Trophoblast cell (in vitro differentiated cells and primary cell): ENCODE results near the gene PFKP.

Source experiments
- DNase-seq, 2 donors: peaks; one replicate each; pipeline ENCODE4 v3.0.0-alpha.2; 2016
- H2AFZ ChIP-seq: 2 replicates; pipeline ENCODE4 v1.6.1; 2013; ENCODE audit warnings: low read length, moderate library complexity, mild to moderate bottlenecking; ENCODE audit not compliant: insufficient read depth, poor library complexity
- H2AK5ac ChIP-seq: 2 replicates; pipeline ENCODE4 v1.6.1; 2013; ENCODE audit warnings: mild to moderate bottlenecking, low read length
- H2BK120ac ChIP-seq: 2 replicates; pipeline ENCODE4 v1.6.1; 2013; ENCODE audit warnings: low read length, mild to moderate bottlenecking, moderate library complexity; ENCODE audit not compliant: insufficient read depth, poor library complexity
- H2BK12ac ChIP-seq: 2 replicates; pipeline ENCODE4 v1.6.1; 2013; ENCODE audit warnings: mild to moderate bottlenecking, low read length, moderate library complexity
- H2BK5ac ChIP-seq: 2 replicates; pipeline ENCODE4 v1.6.1; 2013; ENCODE audit warnings: low read length, low read depth, moderate library complexity, mild to moderate bottlenecking; ENCODE audit not compliant: poor library complexity
- H3K14ac ChIP-seq: 2 replicates; pipeline ENCODE4 v1.6.1; 2013; ENCODE audit warnings: mild to moderate bottlenecking, low read length
- H3K18ac ChIP-seq: 2 replicates; pipeline ENCODE4 v1.6.1; 2013; ENCODE audit warnings: mild to moderate bottlenecking, low read length
- H3K23ac ChIP-seq: 2 replicates; pipeline ENCODE4 v1.6.1; 2013; ENCODE audit warnings: low read length
- H3K27ac ChIP-seq: 2 replicates; pipeline ENCODE4 v1.5.1; 2013; ENCODE audit warnings: low read depth, mild to moderate bottlenecking, inconsistent platforms, low read length, moderate library complexity
- H3K27me3 ChIP-seq: 2 replicates; pipeline ENCODE4 v1.6.1; 2013; ENCODE audit warnings: inconsistent platforms, mild to moderate bottlenecking, low read length, moderate library complexity; ENCODE audit not compliant: insufficient read depth
- H3K36me3 ChIP-seq, 2 experiments: 1 replicate in 1 of 2; 2 replicates in 1 of 2; pipeline ENCODE4 v1.6.1; 2013; ENCODE audit warnings: low read length in 2 of 2, mild to moderate bottlenecking in 2 of 2, moderate library complexity in 1 of 2; ENCODE audit not compliant: insufficient read depth in 2 of 2, control insufficient read depth in 1 of 2
- H3K4ac ChIP-seq: 2 replicates; pipeline ENCODE4 v1.6.1; 2013; ENCODE audit warnings: low read depth, mild to moderate bottlenecking, low read length, moderate library complexity
- H3K4me1 ChIP-seq, 2 experiments: 1 replicate in 1 of 2; 2 replicates in 1 of 2; pipeline ENCODE4 v1.6.1; 2013; ENCODE audit warnings: low read length in 2 of 2, mild to moderate bottlenecking in 2 of 2, moderate library complexity in 1 of 2; ENCODE audit not compliant: insufficient read depth in 2 of 2, control insufficient read depth in 1 of 2
- H3K4me2 ChIP-seq: 2 replicates; pipeline ENCODE4 v1.6.1; 2013; ENCODE audit warnings: inconsistent platforms, mild to moderate bottlenecking, low read length, moderate library complexity
- H3K4me3 ChIP-seq: 2 replicates; pipeline ENCODE4 v1.5.1; 2013; ENCODE audit warnings: mild to moderate bottlenecking, low read depth, low read length, inconsistent platforms
- H3K79me1 ChIP-seq: one replicate; pipeline ENCODE4 v1.6.1; 2013; ENCODE audit warnings: low read length
- H3K79me2 ChIP-seq: 2 replicates; pipeline ENCODE4 v1.6.1; 2013; ENCODE audit warnings: low read length, mild to moderate bottlenecking; ENCODE audit not compliant: control insufficient read depth, insufficient read depth, poor library complexity
- H3K9ac ChIP-seq: 2 replicates; pipeline ENCODE4 v1.6.1; 2013; ENCODE audit warnings: mild to moderate bottlenecking, low read length
- H3K9me3 ChIP-seq: 2 replicates; pipeline ENCODE4 v1.6.1; 2013; ENCODE audit warnings: low read depth, mild to moderate bottlenecking, control low read depth, inconsistent platforms, low read length; ENCODE audit not compliant: insufficient read depth
- H4K12ac ChIP-seq: 2 replicates; pipeline ENCODE4 v1.6.1; 2013; ENCODE audit warnings: low read depth, mild to moderate bottlenecking, low read length, moderate library complexity
- H4K8ac ChIP-seq: 2 replicates; pipeline ENCODE4 v1.6.1; 2013; ENCODE audit warnings: low read depth, mild to moderate bottlenecking, low read length, moderate library complexity
- H4K91ac ChIP-seq: one replicate; pipeline ENCODE4 v1.6.1; 2013; ENCODE audit warnings: low read depth, mild to moderate bottlenecking, low read length, moderate library complexity
- WGBS: extraction: QIAGEN DNeasy Blood & Tissue Kit; methylation state at CpG from one replicate; pipeline ENCODE4 v1.1.7; 2013; ENCODE audit warnings: missing lambda C conversion rate; ENCODE audit not compliant: insufficient read length, insufficient coverage; ENCODE audit errors: extremely low coverage; 5-methylcytosine and 5-hydroxymethylcytosine counted together

PFKP gene

GRCh38 chr10:3053155-3053554, 14.2 kb upstream of the PFKP start:
- Histone ChIP-seq H3K27me3 (no peaks in the 10 kb centered on the region), H2AFZ (no peak overlapping the region), H4K12ac (no peak overlapping the region), H3K36me3 (no peaks in the 10 kb centered on the region), H4K8ac (no peak overlapping the region), H3K18ac (no peak overlapping the region), H2BK120ac (peak overlapping the region; percentile 96), H4K91ac (peak overlapping the region; percentile 95), H3K9ac (no peak overlapping the region), H3K14ac (peak overlapping the region; percentile 7), H2BK12ac (peak overlapping the region; percentile 66), H3K27ac (peak overlapping the region; percentile 45), H3K4me2 (no peak overlapping the region), H2AK5ac (no peak overlapping the region), H3K79me2 (peaks cover 2% of the 10 kb centered on the region), H3K9me3 (peaks cover 1% of the 10 kb centered on the region), H3K4ac (no peak overlapping the region), H3K4me1 (peaks cover 12 to 34% of the 10 kb centered on the region in 2 experiments), H3K23ac (no peak overlapping the region), H3K4me3 (no peak overlapping the region), H2BK5ac (peak overlapping the region; percentile 86), H3K79me1 (peaks cover 32% of the 10 kb centered on the region)
- DNase-seq, result peak in 1 of 2 donors; percentile 42
- no CpG with 5 or more reads among the region's 2 CpGs for WGBS

GRCh38 chr10:3054183-3054850, 13.0 kb upstream of the PFKP start:
- Histone ChIP-seq H3K14ac (no peak overlapping the region), H3K9me3 (peaks cover under 1% of the 10 kb centered on the region), H2AK5ac (no peak overlapping the region), H4K8ac (peak overlapping the region; percentile 5), H2BK120ac (peak overlapping the region; percentile 32), H4K91ac (peak overlapping the region; percentile 51), H2BK5ac (peak overlapping the region; percentile 10), H3K79me2 (peaks cover 2% of the 10 kb centered on the region), H3K4me2 (no peak overlapping the region), H4K12ac (no peak overlapping the region), H2AFZ (no peak overlapping the region), H3K4me1 (peaks cover 12 to 31% of the 10 kb centered on the region in 2 experiments), H3K36me3 (no peaks in the 10 kb centered on the region), H2BK12ac (peak overlapping the region; percentile 63), H3K27ac (peak overlapping the region; percentile 97), H3K9ac (no peak overlapping the region), H3K18ac (peak overlapping the region; percentile 6), H3K79me1 (peaks cover 32% of the 10 kb centered on the region), H3K27me3 (no peaks in the 10 kb centered on the region), H3K23ac (no peak overlapping the region), H3K4me3 (no peak overlapping the region), H3K4ac (no peak overlapping the region)
- peak; percentile 92 to 98 for DNase-seq
- no CpG with 5 or more reads among the region's 6 CpGs for WGBS

GRCh38 chr10:3054851-3055199, 12.5 kb upstream of the PFKP start:
- Histone ChIP-seq H3K4me1 (peaks cover 12 to 31% of the 10 kb centered on the region in 2 experiments), H4K8ac (peak overlapping the region; percentile 53), H3K9me3 (no peaks in the 10 kb centered on the region), H3K27me3 (no peaks in the 10 kb centered on the region), H2BK12ac (peak overlapping the region; percentile 59), H3K14ac (peak overlapping the region; percentile 53), H3K79me1 (peaks cover 32% of the 10 kb centered on the region), H3K27ac (peak overlapping the region; percentile 97), H2AK5ac (no peak overlapping the region), H3K9ac (no peak overlapping the region), H2AFZ (no peak overlapping the region), H3K18ac (peak overlapping the region; percentile 39), H3K23ac (no peak overlapping the region), H3K4ac (no peak overlapping the region), H3K4me2 (no peak overlapping the region), H2BK120ac (peak overlapping the region; percentile 83), H4K12ac (no peak overlapping the region), H4K91ac (peak overlapping the region; percentile 72), H2BK5ac (peak overlapping the region; percentile 88), H3K36me3 (no peaks in the 10 kb centered on the region), H3K4me3 (no peak overlapping the region), H3K79me2 (peaks cover 2% of the 10 kb centered on the region)
- peak; percentile 12 to 49 for DNase-seq
- no CpG with 5 or more reads among the region's 1 CpG for WGBS

DNA sequence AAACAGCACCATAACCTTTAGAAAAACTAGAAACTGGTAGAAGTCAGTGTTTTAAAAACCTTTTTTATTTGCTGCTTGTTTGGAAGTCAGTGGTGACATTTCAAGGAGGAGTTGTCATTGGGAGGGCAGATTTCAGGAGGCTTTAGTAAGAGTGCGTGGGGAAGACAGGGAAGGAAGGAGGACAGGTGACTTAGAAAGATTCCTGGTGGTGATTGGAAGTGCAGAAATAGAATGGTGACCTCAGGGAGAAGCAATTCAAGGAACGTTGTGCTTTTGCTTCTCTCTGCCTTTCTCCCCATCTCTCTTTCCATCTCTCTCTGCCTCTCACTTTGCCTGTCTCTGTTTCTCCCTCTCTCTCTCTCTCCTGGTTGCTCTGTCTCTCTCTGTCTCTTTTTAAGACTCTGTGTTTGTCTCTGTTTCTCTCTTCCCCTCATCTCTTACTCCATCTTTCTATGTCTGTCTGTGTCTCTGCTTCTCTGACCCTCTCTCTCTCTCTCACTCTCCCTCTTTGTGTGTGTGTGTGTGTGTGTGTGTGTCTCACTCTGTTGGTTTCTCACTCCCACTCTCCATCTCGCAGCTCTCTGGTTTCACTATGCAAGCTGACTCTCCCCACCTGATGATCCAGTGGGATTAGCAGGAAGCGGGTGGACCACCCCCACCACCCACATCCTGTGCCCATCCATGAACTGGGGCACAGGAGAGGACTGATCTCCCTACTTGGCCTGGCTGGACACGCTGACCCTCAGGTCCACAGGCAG, 10.9 kb upstream of the PFKP start:
- Histone ChIP-seq H3K27me3 (no peaks in the 10 kb centered on the region), H3K14ac (peak overlapping the region; percentile 93), H3K36me3 (no peaks in the 10 kb centered on the region), H2AK5ac (peak overlapping the region; percentile 75), H3K27ac (peak overlapping the region; percentile 85), H2AFZ (peak overlapping the region; percentile 15), H4K8ac (peak overlapping the region; percentile 78), H2BK12ac (peak overlapping the region; percentile 85), H3K9me3 (no peaks in the 10 kb centered on the region), H3K4me1 (peaks cover 12 to 31% of the 10 kb centered on the region in 2 experiments), H3K79me1 (peaks cover 32% of the 10 kb centered on the region), H3K9ac (peak overlapping the region; percentile 60), H3K23ac (no peak overlapping the region), H4K12ac (no peak overlapping the region), H3K4me2 (peak overlapping the region; percentile 28), H3K4me3 (no peak overlapping the region), H3K4ac (peak overlapping the region; percentile 43), H3K79me2 (peaks cover 2% of the 10 kb centered on the region), H2BK120ac (peak overlapping the region; percentile 43), H4K91ac (peak overlapping the region; percentile 88), H2BK5ac (peak overlapping the region; percentile 83), H3K18ac (peak overlapping the region; percentile 52)
- WGBS, result no CpG with 5 or more reads among the region's 5 CpGs
- DNase-seq, result peak; percentile 50 to 67
